ENCODE results near the gene HIGD2A. TPM values are rescaled to one million over a fixed set of nuclear protein-coding genes. Genes with fewer than 3 reads are reported as not detected.

Gene HIGD2A
- total RNA-seq, 1 donor from 2014 or later, result 103 TPM

- no peaks in the 10 kb centered on the region for H3K9me3 ChIP-seq (ENCODE audit: insufficient read depth, low read depth, low read length)
- H3K27me3 Mint-ChIP-seq (ENCODE audit: low read depth, unreplicated experiment), result peaks cover 3% of the 10 kb centered on the region
- H3K27ac ChIP-seq (ENCODE audit: low read depth, low read length), result peak overlapping the region; percentile 67
- peak overlapping the region; percentile 94 for H2AFZ ChIP-seq (ENCODE audit: low read depth, low read length)
- H3K4me3 Mint-ChIP-seq (ENCODE audit: unreplicated experiment), result peak overlapping the region; percentile 96
- H3K9ac ChIP-seq (ENCODE audit: low read length), result peak overlapping the region; percentile 98
- FAIRE-seq (no peak), DNase-seq (ENCODE audit: low read depth) (no peak)
- peaks cover 52% of the 10 kb centered on the region for H3K79me2 ChIP-seq (ENCODE audit: insufficient read depth, low read length)
- H3K4me3 ChIP-seq (ENCODE audit: insufficient read depth, low read depth, low read length), result peak overlapping the region; percentile 90
- H4K20me1 ChIP-seq (ENCODE audit: insufficient read depth, low read length), result peaks cover 34% of the 10 kb centered on the region
- TF ChIP-seq CTCF (IDR thresholded peaks at IDR 0.05; ENCODE audit: insufficient read depth, low read depth, low read length) (no peak), EZH2 (IDR thresholded peaks at IDR 0.05; ENCODE audit: insufficient read depth, low read length) (no peak)
- peak overlapping the region; percentile 90 for H3K4me2 ChIP-seq (ENCODE audit: low read length)
- H3K27ac Mint-ChIP-seq (ENCODE audit: unreplicated experiment), result no peak overlapping the region
- H3K36me3 ChIP-seq (ENCODE audit: insufficient read depth, low read length), result peaks cover 13% of the 10 kb centered on the region
- H3K4me1 ChIP-seq (ENCODE audit: insufficient read depth, low read length), result peaks cover 11% of the 10 kb centered on the region
- H3K36me3 Mint-ChIP-seq (ENCODE audit: low read depth, unreplicated experiment), result peaks cover 2% of the 10 kb centered on the region
- peaks cover 4% of the 10 kb centered on the region for H3K4me1 Mint-ChIP-seq (ENCODE audit: low read depth, unreplicated experiment)
- H3K9me3 Mint-ChIP-seq (ENCODE audit: unreplicated experiment), result no peaks in the 10 kb centered on the region
- no peaks in the 10 kb centered on the region for H3K27me3 ChIP-seq (ENCODE audit: insufficient read depth, low read length)
Measured at GRCh38 chr5:176360894-176361436, 27.6 kb upstream of the HIGD2A start.

GRCh38 chr5:176361437-176362232, 26.9 kb upstream of the HIGD2A start, which contains the start of gene KIAA1191:
Gene KIAA1191 (minus strand): TSS chr5:176361764. CDS start chr5:176359508, 2,256 bp downstream.
- Histone ChIP-seq H3K9me3 (ENCODE audit: insufficient read depth, low read depth, low read length) (no peaks in the 10 kb centered on the region), H3K36me3 (ENCODE audit: insufficient read depth, low read length) (peaks cover 6% of the 10 kb centered on the region), H3K9ac (ENCODE audit: low read length) (peak within 1 kb of the TSS; percentile 98), H3K4me3 (ENCODE audit: insufficient read depth, low read depth, low read length) (peak within 1 kb of the TSS; percentile 90), H3K4me2 (ENCODE audit: low read length) (peak within 1 kb of the TSS; percentile 90), H3K27me3 (ENCODE audit: insufficient read depth, low read length) (no peaks in the 10 kb centered on the region), H3K4me1 (ENCODE audit: insufficient read depth, low read length) (peaks cover 18% of the 10 kb centered on the region), H3K27ac (ENCODE audit: low read depth, low read length) (peak within 1 kb of the TSS; percentile 67), H3K79me2 (ENCODE audit: insufficient read depth, low read length) (peaks cover 52% of the 10 kb centered on the region), H4K20me1 (ENCODE audit: insufficient read depth, low read length) (peaks cover 27% of the 10 kb centered on the region), H2AFZ (ENCODE audit: low read depth, low read length) (peak within 1 kb of the TSS; percentile 94)
- TF ChIP-seq CTCF (IDR thresholded peaks at IDR 0.05; ENCODE audit: insufficient read depth, low read depth, low read length), result no peak
- TF ChIP-seq EZH2 (IDR thresholded peaks at IDR 0.05; ENCODE audit: insufficient read depth, low read length), result no peak
- H3K4me1 Mint-ChIP-seq (ENCODE audit: low read depth, unreplicated experiment), result peaks cover 6% of the 10 kb centered on the region
- H3K4me3 Mint-ChIP-seq (ENCODE audit: unreplicated experiment), result peak within 1 kb of the TSS; percentile 96
- FAIRE-seq (no peak), DNase-seq (ENCODE audit: low read depth) (peak; percentile 81)
- no peaks in the 10 kb centered on the region for H3K9me3 Mint-ChIP-seq (ENCODE audit: unreplicated experiment)
- H3K27ac Mint-ChIP-seq (ENCODE audit: unreplicated experiment), result peak within 1 kb of the TSS; percentile 90
- peaks cover 3% of the 10 kb centered on the region for H3K27me3 Mint-ChIP-seq (ENCODE audit: low read depth, unreplicated experiment)
- peaks cover 2% of the 10 kb centered on the region for H3K36me3 Mint-ChIP-seq (ENCODE audit: low read depth, unreplicated experiment)

- Histone ChIP-seq H3K27ac (ENCODE audit: low read depth, low read length) (no peak overlapping the region), H3K79me2 (ENCODE audit: insufficient read depth, low read length) (peaks cover 49% of the 10 kb centered on the region), H3K9me3 (ENCODE audit: insufficient read depth, low read depth, low read length) (no peaks in the 10 kb centered on the region), H3K9ac (ENCODE audit: low read length) (peak overlapping the region; percentile 98), H3K27me3 (ENCODE audit: insufficient read depth, low read length) (no peaks in the 10 kb centered on the region), H3K36me3 (ENCODE audit: insufficient read depth, low read length) (peaks cover 6% of the 10 kb centered on the region), H4K20me1 (ENCODE audit: insufficient read depth, low read length) (peaks cover 23% of the 10 kb centered on the region), H3K4me1 (ENCODE audit: insufficient read depth, low read length) (peaks cover 18% of the 10 kb centered on the region), H3K4me2 (ENCODE audit: low read length) (peak overlapping the region; percentile 90), H2AFZ (ENCODE audit: low read depth, low read length) (peak overlapping the region; percentile 94), H3K4me3 (ENCODE audit: insufficient read depth, low read depth, low read length) (peak overlapping the region; percentile 90)
- Mint-ChIP-seq H3K4me3 (ENCODE audit: unreplicated experiment) (peak overlapping the region; percentile 96), H3K36me3 (ENCODE audit: low read depth, unreplicated experiment) (peaks cover 3% of the 10 kb centered on the region), H3K27ac (ENCODE audit: unreplicated experiment) (no peak overlapping the region), H3K4me1 (ENCODE audit: low read depth, unreplicated experiment) (peaks cover 8% of the 10 kb centered on the region), H3K27me3 (ENCODE audit: low read depth, unreplicated experiment) (peaks cover 3% of the 10 kb centered on the region), H3K9me3 (ENCODE audit: unreplicated experiment) (no peaks in the 10 kb centered on the region)
- DNase-seq (ENCODE audit: low read depth) (no peak), FAIRE-seq (no peak)
- TF ChIP-seq CTCF (IDR thresholded peaks at IDR 0.05; ENCODE audit: insufficient read depth, low read depth, low read length) (no peak), EZH2 (IDR thresholded peaks at IDR 0.05; ENCODE audit: insufficient read depth, low read length) (no peak)
Measured at GRCh38 chr5:176362233-176362490, 26.4 kb upstream of the HIGD2A start.

Data from astrocyte (in vitro differentiated cells and primary cell).